HG03066 (cell line): ENCODE measurements around the gene CNOT4.

Experiments
- ATAC-seq: cut with Tn5 transposase; IDR thresholded peaks from one replicate; pipeline ENCODE4 v1.9.1; 2021; ENCODE audit warnings: low read depth; ENCODE audit not compliant: unreplicated experiment

The CNOT4 gene

GRCh38 chr7:135509839-135510591, at the start of gene CNOT4:
Gene CNOT4, minus strand, starts transcription at chr7:135510102. Its CDS starts 71,771 bp downstream, at chr7:135438331.
- peak; percentile 94 for ATAC-seq

GRCh38 chr7:135558881-135559280, 49.0 kb upstream of the CNOT4 start:
- no peak for ATAC-seq

GRCh38 chr7:135558337-135558767, 48.5 kb upstream of the CNOT4 start:
- peak; percentile 77 for ATAC-seq

- ATAC-seq = peak; percentile 66
These were observed 47.8 kb upstream of the CNOT4 start, which contains the start of gene NUP205 for GRCh38 chr7:135557455-135558336. Gene NUP205, plus strand, starts transcription at chr7:135557917. Its CDS starts 28 bp downstream, at chr7:135557945.

- ATAC-seq = no peak
These were observed 43.4 kb upstream of the CNOT4 start for GRCh38 chr7:135553346-135553745.

GRCh38 chr7:135552148-135552547, 42.2 kb upstream of the CNOT4 start:
- ATAC-seq = no peak

GRCh38 chr7:135550196-135550595, 40.3 kb upstream of the CNOT4 start:
- no peak for ATAC-seq

- ATAC-seq = no peak
These were observed 31.1 kb upstream of the CNOT4 start for GRCh38 chr7:135541029-135541428.

GRCh38 chr7:135539629-135540028, 29.7 kb upstream of the CNOT4 start:
- no peak for ATAC-seq

- no peak for ATAC-seq
These were observed 28.5 kb upstream of the CNOT4 start for GRCh38 chr7:135538376-135538775.

- ATAC-seq = no peak
These were observed 28.0 kb upstream of the CNOT4 start for GRCh38 chr7:135537905-135538304.

GRCh38 chr7:135537453-135537852, 27.6 kb upstream of the CNOT4 start:
- ATAC-seq = no peak

- ATAC-seq = no peak
These were observed 26.2 kb upstream of the CNOT4 start for GRCh38 chr7:135536150-135536549.

- ATAC-seq = no peak
These were observed 17.1 kb upstream of the CNOT4 start for GRCh38 chr7:135527025-135527424.

GRCh38 chr7:135525426-135525825, 15.5 kb upstream of the CNOT4 start:
- no peak for ATAC-seq

- no peak for ATAC-seq
These were observed 13.2 kb upstream of the CNOT4 start for GRCh38 chr7:135523146-135523545.

- ATAC-seq = no peak
These were observed 12.6 kb upstream of the CNOT4 start for GRCh38 chr7:135522509-135522908.

GRCh38 chr7:135519871-135520270, 10.0 kb upstream of the CNOT4 start:
- ATAC-seq = no peak

- ATAC-seq = no peak
These were observed 9.4 kb upstream of the CNOT4 start for GRCh38 chr7:135519233-135519688.

GRCh38 chr7:135518748-135519147, 8.8 kb upstream of the CNOT4 start:
- no peak for ATAC-seq

GRCh38 chr7:135517060-135517459, 7.2 kb upstream of the CNOT4 start:
- no peak for ATAC-seq
